Transverse colon (tissue), 3 donors: ENCODE results near the gene PFKFB4.

ENCODE experiments used
- CTCF ChIP-seq, 5 experiments: fragments of 200-600 bp in 3 of 5; fragments of 450-650 bp in 2 of 5; sonication (generic) in 3 of 5; IDR thresholded peaks; 1 replicate in 2 of 5; 2 replicates in 3 of 5; pipeline ENCODE4 v1.5.1; 2016 to 2017; ENCODE audit warnings: antibody characterized with exemption in 5 of 5, inconsistent platforms in 3 of 5, mild to moderate bottlenecking in 2 of 5, moderate library complexity in 1 of 5
- POLR2A ChIP-seq: fragments of 450-650 bp; IDR thresholded peaks from one replicate; pipeline ENCODE4 v1.6.1; 2016; ENCODE audit warnings: antibody characterized with exemption, mild to moderate bottlenecking, moderate library complexity

GRCh38 chr3:48601622-48601994 is 45.0 kb upstream of the PFKFB4 start:
- TF ChIP-seq CTCF (IDR thresholded peaks at IDR 0.05) (no peak), POLR2A (no peak)
